Endothelial cell of umbilical vein (primary cell): ENCODE data around the gene CERS5.
"Not testable (repeated sequence)": the region's sequence is repeated elsewhere in the genome, so short reads cannot be mapped to it uniquely, and the experiment has no call there.

ENCODE experiments used
- CTCF ChIP-seq, 2 donors: IDR thresholded peaks; 1 replicate in 1 of 2; 2 replicates in 1 of 2; pipeline ENCODE4 v1.5.1; 2011; ENCODE audit warnings: low read length in 2 of 2, mild to moderate bottlenecking in 2 of 2, moderate library complexity in 2 of 2, control low read depth in 1 of 2, inconsistent platforms in 1 of 2, low read depth in 1 of 2; ENCODE audit not compliant: insufficient read depth in 1 of 2; ENCODE audit errors: extremely low read depth in 1 of 2
- EZH2 ChIP-seq: IDR thresholded peaks from 2 replicates; pipeline ENCODE4 v1.6.1; 2012; ENCODE audit warnings: borderline replicate concordance, low read depth, mild to moderate bottlenecking, moderate library complexity, low read length, inconsistent platforms; ENCODE audit not compliant: severe bottlenecking
- FOS ChIP-seq: IDR thresholded peaks from 2 replicates; pipeline ENCODE4 v1.6.1; 2011; ENCODE audit warnings: mild to moderate bottlenecking, low read length, moderate library complexity, borderline replicate concordance; ENCODE audit not compliant: insufficient read depth
- GATA2 ChIP-seq: IDR thresholded peaks from 2 replicates; pipeline ENCODE4 v1.7.0; 2011; ENCODE audit warnings: low read depth, mild to moderate bottlenecking, moderate library complexity, mixed read lengths, low read length; ENCODE audit not compliant: insufficient read length, insufficient read depth
- JUN ChIP-seq: IDR thresholded peaks from 2 replicates; pipeline ENCODE4 v1.6.1; 2011; ENCODE audit warnings: borderline replicate concordance, low read depth; ENCODE audit not compliant: insufficient read length, insufficient read depth
- MAX ChIP-seq: IDR thresholded peaks from 2 replicates; pipeline ENCODE4 v1.6.1; 2011; ENCODE audit not compliant: insufficient read depth, insufficient read length
- MYC ChIP-seq: IDR thresholded peaks from one replicate; pipeline ENCODE4 v1.6.1; 2011; ENCODE audit warnings: mild to moderate bottlenecking, low read depth, low read length
- POLR2A ChIP-seq: IDR thresholded peaks from 2 replicates; pipeline ENCODE4 v1.6.1; 2012; ENCODE audit warnings: low read depth, mild to moderate bottlenecking, control low read depth, low read length
- POLR2AphosphoS5 ChIP-seq: IDR thresholded peaks from 2 replicates; pipeline ENCODE4 v1.6.1; 2012; ENCODE audit warnings: low read depth, mild to moderate bottlenecking, control low read depth, low read length, moderate library complexity; ENCODE audit not compliant: insufficient read depth

GRCh38 chr12:50084409-50084774 lies 82.8 kb downstream of the CERS5 start:
- not testable (repeated sequence) for TF ChIP-seq POLR2AphosphoS5; CTCF (IDR thresholded peaks at IDR 0.05; ENCODE audit: extremely low read depth in 1 of 2, insufficient read depth in 1 of 2, low read depth in 1 of 2, low read length in 2 of 2); MAX; EZH2; FOS; GATA2; MYC; JUN
- peak; percentile 30 for TF ChIP-seq POLR2A
